CD4-positive, alpha-beta T cell (primary cell): Measurements from ENCODE around the gene FAM171A1. TPM values are rescaled to one million over a fixed set of nuclear protein-coding genes. Genes with fewer than 3 reads are reported as not detected.

Experiments used
- ATAC-seq: fragments of 200-7000 bp; cut with Tn5 transposase; one replicate; pipeline ENCODE4 v1.10.0; 2022; ENCODE audit warnings: mild to moderate bottlenecking; ENCODE audit not compliant: poor library complexity
- CTCF ChIA-PET: fragments of 350-600 bp; sonication (Branson Sonifier 250); formaldehyde crosslinking; loops from one replicate; lab custom pipeline; 2021; ENCODE audit warnings: antibody characterized with exemption, inconsistent platforms; lab: Charles Lee
- POLR2A ChIA-PET: fragments of 350-600 bp; sonication (Branson Sonifier 250); formaldehyde crosslinking; loops from one replicate; lab custom pipeline; 2021; ENCODE audit warnings: antibody characterized with exemption, inconsistent platforms; lab: Charles Lee
- DNase-seq, 14 experiments: peaks; one replicate each; pipeline ENCODE4 v3.0.0-alpha.2; 2013 to 2020; ENCODE audit warnings: mixed read lengths in 2 of 14
- H3K27ac ChIP-seq, 2 donors: one replicate each; pipeline versions ENCODE4 v1.5.1 to v1.7.0; 2013; ENCODE audit warnings: low read length in 2 of 2, low read depth in 1 of 2, mild to moderate bottlenecking in 1 of 2
- H3K27me3 ChIP-seq, 2 experiments: 1 replicate in 1 of 2; 2 replicates in 1 of 2; pipeline versions ENCODE4 v1.6.1 to v1.7.0; 2013; ENCODE audit warnings: low read length in 2 of 2, control low read depth in 1 of 2, mild to moderate bottlenecking in 1 of 2, moderate library complexity in 1 of 2; ENCODE audit not compliant: insufficient read depth in 2 of 2, control insufficient read depth in 1 of 2
- H3K36me3 ChIP-seq: one replicate; pipeline ENCODE4 v1.6.1; 2013; ENCODE audit warnings: low read length, control low read depth; ENCODE audit not compliant: insufficient read depth
- H3K4me1 ChIP-seq: one replicate; pipeline ENCODE4 v1.6.1; 2013; ENCODE audit warnings: low read length, control low read depth; ENCODE audit not compliant: insufficient read depth
- H3K4me3 ChIP-seq: one replicate; pipeline ENCODE4 v1.5.1; 2013; ENCODE audit warnings: mild to moderate bottlenecking, low read length, moderate library complexity
- H3K9me3 ChIP-seq, 2 experiments: 1 replicate in 1 of 2; 2 replicates in 1 of 2; pipeline versions ENCODE4 v1.6.1 to v1.7.0; 2013; ENCODE audit warnings: low read length in 2 of 2, mild to moderate bottlenecking in 2 of 2, control low read depth in 1 of 2, moderate library complexity in 1 of 2; ENCODE audit not compliant: control insufficient read depth in 1 of 2, insufficient read depth in 1 of 2
- H3K27ac Mint-ChIP-seq: one replicate; pipeline ENCODE4 v1.8.0; 2020; ENCODE audit warnings: mixed read lengths
- H3K27me3 Mint-ChIP-seq: one replicate; pipeline ENCODE4 v1.8.0; 2021; ENCODE audit warnings: mixed read lengths
- H3K36me3 Mint-ChIP-seq: one replicate; pipeline ENCODE4 v1.8.0; 2021; ENCODE audit warnings: low read depth, mixed read lengths
- H3K4me1 Mint-ChIP-seq: one replicate; pipeline ENCODE4 v1.8.0; 2021; ENCODE audit warnings: low read depth, mixed read lengths
- H3K4me3 Mint-ChIP-seq: one replicate; pipeline ENCODE4 v1.8.0; 2020; ENCODE audit warnings: mild to moderate bottlenecking, mixed read lengths
- H3K9me3 Mint-ChIP-seq: one replicate; pipeline ENCODE4 v1.8.0; 2020; ENCODE audit warnings: mixed read lengths
- intact Hi-C, 2 experiments: fragments of 100-400 bp; cut with DNase I in 1 of 2; cut with micrococcal nuclease in 1 of 2; formaldehyde crosslinking; loops; one replicate each; pipeline versions ENCODE4 v1.15.1 to v1.9.0; 2023 to 2025; cut with DNase I, micrococcal nuclease
- total RNA-seq, 174 experiments: library from RNA in 2 of 174; stranded (reverse) in 2 of 174; gene quantifications; one replicate each; pipeline ENCODE4 v1.2.3 and lab custom pipeline; 2021 to 2026
- TF ChIP-seq, protein P1 (sequence below): fragments of 200-600 bp; IDR thresholded peaks from one replicate; pipeline ENCODE4 v1.8.0; 2022; ENCODE audit warnings: antibody characterized with exemption, mild to moderate bottlenecking

FAM171A1 gene
- total RNA-seq, 2 experiments from 2014 or later, result 1.8 to 2.6 TPM

GRCh38 chr10:15374156-15374555, 3.1 kb upstream of the FAM171A1 start:
- H3K36me3 ChIP-seq, result no peaks in the 10 kb centered on the region
- DNase-seq (no peak), ATAC-seq (no peak)
- H3K27ac ChIP-seq, result no peak overlapping the region
- H3K4me1 ChIP-seq, result peaks cover 16% of the 10 kb centered on the region
- ChIA-PET POLR2A (no interaction called here), CTCF (no interaction called here)
- Mint-ChIP-seq H3K4me3 (no peak overlapping the region), H3K27ac (no peak overlapping the region), H3K36me3 (no peaks in the 10 kb centered on the region), H3K9me3 (no peaks in the 10 kb centered on the region), H3K4me1 (peaks cover 4% of the 10 kb centered on the region), H3K27me3 (peaks cover 17% of the 10 kb centered on the region)
- no peak overlapping the region for H3K4me3 ChIP-seq
- intact Hi-C loops, result loop anchor here (5.0 to 10.0 kb wide), 6 partner anchors 162 to 1787 kb away; partner anchors contain the start of genes NMT2 (in 1 of the 2) and PRPF18 (in 1 of the 2)
- no peaks in the 10 kb centered on the region for H3K9me3 ChIP-seq
- peaks cover 12% of the 10 kb centered on the region in 2 experiments for H3K27me3 ChIP-seq
- TF ChIP-seq, protein P1, sequence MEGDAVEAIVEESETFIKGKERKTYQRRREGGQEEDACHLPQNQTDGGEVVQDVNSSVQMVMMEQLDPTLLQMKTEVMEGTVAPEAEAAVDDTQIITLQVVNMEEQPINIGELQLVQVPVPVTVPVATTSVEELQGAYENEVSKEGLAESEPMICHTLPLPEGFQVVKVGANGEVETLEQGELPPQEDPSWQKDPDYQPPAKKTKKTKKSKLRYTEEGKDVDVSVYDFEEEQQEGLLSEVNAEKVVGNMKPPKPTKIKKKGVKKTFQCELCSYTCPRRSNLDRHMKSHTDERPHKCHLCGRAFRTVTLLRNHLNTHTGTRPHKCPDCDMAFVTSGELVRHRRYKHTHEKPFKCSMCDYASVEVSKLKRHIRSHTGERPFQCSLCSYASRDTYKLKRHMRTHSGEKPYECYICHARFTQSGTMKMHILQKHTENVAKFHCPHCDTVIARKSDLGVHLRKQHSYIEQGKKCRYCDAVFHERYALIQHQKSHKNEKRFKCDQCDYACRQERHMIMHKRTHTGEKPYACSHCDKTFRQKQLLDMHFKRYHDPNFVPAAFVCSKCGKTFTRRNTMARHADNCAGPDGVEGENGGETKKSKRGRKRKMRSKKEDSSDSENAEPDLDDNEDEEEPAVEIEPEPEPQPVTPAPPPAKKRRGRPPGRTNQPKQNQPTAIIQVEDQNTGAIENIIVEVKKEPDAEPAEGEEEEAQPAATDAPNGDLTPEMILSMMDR, result no peak

DNA sequence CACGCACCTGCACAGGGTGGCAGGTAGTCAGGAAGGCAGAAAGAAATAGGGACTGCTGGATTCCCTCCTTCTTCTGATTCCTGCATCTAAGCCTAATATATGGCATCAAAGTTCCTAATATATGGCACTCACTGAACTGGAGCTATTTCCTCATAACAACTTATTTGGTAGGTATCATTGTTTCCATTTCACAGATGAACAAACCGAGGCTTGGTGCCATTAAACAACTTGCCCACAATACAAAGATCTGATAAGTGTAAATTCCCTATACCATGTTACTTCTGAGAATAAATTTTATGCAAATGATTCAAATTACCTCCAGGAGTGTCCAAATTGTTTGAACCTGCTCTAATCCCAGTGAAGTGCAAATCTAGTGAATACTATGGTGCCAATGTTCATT, 2.1 kb upstream of the FAM171A1 start:
- ChIA-PET POLR2A (no interaction called here), CTCF (no interaction called here)
- H3K4me1 Mint-ChIP-seq, result peaks cover 9% of the 10 kb centered on the region
- no peak overlapping the region for H3K4me3 Mint-ChIP-seq
- Histone ChIP-seq H3K36me3 (no peaks in the 10 kb centered on the region), H3K4me3 (no peak overlapping the region), H3K9me3 (no peaks in the 10 kb centered on the region), H3K4me1 (peaks cover 16% of the 10 kb centered on the region), H3K27me3 (peaks cover 9 to 12% of the 10 kb centered on the region in 2 experiments), H3K27ac (no peak overlapping the region)
- TF ChIP-seq, protein P1, result no peak
- no peak overlapping the region for H3K27ac Mint-ChIP-seq
- DNase-seq, result no peak
- no peak for ATAC-seq
- H3K9me3 Mint-ChIP-seq, result no peaks in the 10 kb centered on the region
- intact Hi-C loops, result loop anchor here (5.0 to 10.0 kb wide), 6 partner anchors 161 to 1786 kb away; partner anchors contain the start of genes NMT2 (in 1 of the 2) and PRPF18 (in 1 of the 2)
- H3K36me3 Mint-ChIP-seq, result no peaks in the 10 kb centered on the region
- H3K27me3 Mint-ChIP-seq, result peaks cover 14% of the 10 kb centered on the region

DNA sequence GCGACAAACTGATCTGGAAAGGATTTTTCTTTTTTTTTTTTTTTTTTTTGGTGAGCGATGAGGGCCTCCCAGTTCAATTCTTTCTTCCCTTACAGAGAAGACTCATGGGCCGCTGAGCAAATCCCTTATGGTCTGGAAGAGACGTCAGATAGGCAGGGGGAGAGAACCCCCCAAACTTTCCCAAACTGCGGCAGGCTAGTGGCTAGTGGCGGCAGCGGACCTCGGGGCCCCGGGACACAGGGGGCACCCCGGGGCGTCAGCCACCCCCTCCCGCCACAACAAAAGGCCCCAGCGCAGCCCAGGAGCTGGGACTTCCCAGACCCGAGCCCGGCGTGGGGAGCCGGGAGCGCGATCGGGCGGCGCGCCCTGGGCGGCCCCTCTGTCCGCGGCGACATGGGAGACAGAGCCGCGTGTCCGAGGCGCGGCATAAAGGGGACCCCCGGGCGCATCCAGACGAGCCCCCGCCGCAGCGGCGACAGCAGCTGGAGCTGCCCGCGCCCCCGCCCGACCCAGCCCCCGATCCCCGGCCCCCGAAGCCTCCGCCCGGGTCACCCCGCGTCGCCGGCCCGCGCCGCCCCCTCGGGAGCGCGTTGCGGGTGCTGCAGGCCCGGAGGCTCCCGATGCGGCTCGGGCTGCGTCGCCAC, 755 bp downstream of the FAM171A1 start:
- POLR2A ChIA-PET, result interaction anchor here (0.6 to 0.9 kb wide), 2 partner anchors 200 to 330 kb away, joined by 3 read pairs; no protein-coding TSS in a partner anchor
- H3K4me1 Mint-ChIP-seq, result peaks cover 9% of the 10 kb centered on the region
- no peak overlapping the region for H3K27ac Mint-ChIP-seq
- TF ChIP-seq, protein P1, result no peak
- H3K4me3 Mint-ChIP-seq, result peak overlapping the region; percentile 72
- H3K27ac ChIP-seq, result no peak overlapping the region
- H3K9me3 Mint-ChIP-seq, result no peaks in the 10 kb centered on the region
- peak; percentile 2 for ATAC-seq
- no peaks in the 10 kb centered on the region for H3K36me3 Mint-ChIP-seq
- H3K4me1 ChIP-seq, result peaks cover 16% of the 10 kb centered on the region
- H3K4me3 ChIP-seq, result peak overlapping the region; percentile 43
- no peaks in the 10 kb centered on the region for H3K9me3 ChIP-seq
- H3K27me3 ChIP-seq, result peaks cover 6 to 9% of the 10 kb centered on the region in 2 experiments
- H3K27me3 Mint-ChIP-seq, result peaks cover 8% of the 10 kb centered on the region
- CTCF ChIA-PET, result interaction anchor here (0.6 kb wide), 2 partner anchors 203 to 525 kb away, joined by 3 read pairs; no protein-coding TSS in a partner anchor
- no peaks in the 10 kb centered on the region for H3K36me3 ChIP-seq
- intact Hi-C loops, result loop anchor here (2.0 to 10.0 kb wide), 7 partner anchors 158 to 1783 kb away; partner anchors contain the start of genes NMT2 (in 1 of the 2) and PRPF18 (in 1 of the 2)
- DNase-seq, result peak in 8 of 14 experiments; percentile 5 to 69 (median 15)
